ENCODE measurements around the gene UFSP1.

Gene UFSP1

DNA sequence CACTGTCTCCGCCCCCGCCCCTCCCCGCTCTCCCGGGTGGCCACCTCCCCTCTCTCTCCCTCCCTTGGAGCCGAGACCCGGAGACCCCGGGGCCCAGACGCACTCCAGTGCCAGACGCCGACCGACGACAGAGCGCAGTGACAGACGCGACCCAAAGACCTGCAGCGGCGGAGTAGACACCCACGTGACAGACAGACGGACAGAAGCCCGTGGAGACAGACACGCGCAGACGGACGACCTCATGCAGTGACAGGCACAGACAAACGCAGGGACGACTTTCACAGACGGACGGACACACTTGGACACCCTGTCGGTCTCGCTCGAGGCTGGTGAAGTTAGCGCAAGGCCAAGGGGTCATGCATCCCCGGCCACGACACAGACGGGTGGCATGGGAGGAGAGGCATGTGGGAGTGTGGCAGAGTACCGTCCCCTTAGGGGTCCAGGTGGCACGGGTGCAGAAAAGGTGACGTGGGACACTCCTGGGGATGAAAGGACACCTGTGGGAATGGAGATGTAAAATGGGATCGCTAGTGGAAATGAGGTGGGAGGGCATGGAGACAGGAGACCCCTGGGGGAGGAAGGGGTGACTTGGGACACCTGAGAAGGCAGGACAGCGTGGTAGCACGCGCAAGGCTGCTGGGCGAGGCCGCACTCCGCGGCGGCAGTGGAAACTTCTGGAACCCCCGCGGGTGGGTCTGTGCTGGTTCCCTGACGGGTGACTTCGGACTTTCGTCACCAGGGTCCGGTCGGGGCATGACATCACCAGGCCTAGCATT, 6.6 kb upstream of the UFSP1 start:
- Histone ChIP-seq H4K20me1 (ENCODE audit: insufficient read depth, low read length) (no peaks in the 10 kb centered on the region), H3K9me3 (ENCODE audit: insufficient read depth, low read length, severe bottlenecking) (no peaks in the 10 kb centered on the region), H3K27ac (ENCODE audit: low read length) (no peak overlapping the region), H3K4me1 (ENCODE audit: insufficient read depth, low read length) (no peaks in the 10 kb centered on the region), H3K4me2 (ENCODE audit: insufficient read depth, low read length) (no peak overlapping the region), H3K4me3 (ENCODE audit: low read depth in 1 of 2, low read length in 2 of 2) (no peak overlapping the region), H3K79me2 (ENCODE audit: insufficient read depth, low read length) (no peaks in the 10 kb centered on the region), H3K36me3 (ENCODE audit: insufficient read depth, low read length) (no peaks in the 10 kb centered on the region), H3K9ac (ENCODE audit: low read depth, low read length) (no peak overlapping the region), H3K27me3 (ENCODE audit: insufficient read depth, low read length, poor library complexity) (peaks cover 5% of the 10 kb centered on the region), H2AFZ (ENCODE audit: low read depth, low read length) (no peak overlapping the region)
- TF ChIP-seq, protein P1, sequence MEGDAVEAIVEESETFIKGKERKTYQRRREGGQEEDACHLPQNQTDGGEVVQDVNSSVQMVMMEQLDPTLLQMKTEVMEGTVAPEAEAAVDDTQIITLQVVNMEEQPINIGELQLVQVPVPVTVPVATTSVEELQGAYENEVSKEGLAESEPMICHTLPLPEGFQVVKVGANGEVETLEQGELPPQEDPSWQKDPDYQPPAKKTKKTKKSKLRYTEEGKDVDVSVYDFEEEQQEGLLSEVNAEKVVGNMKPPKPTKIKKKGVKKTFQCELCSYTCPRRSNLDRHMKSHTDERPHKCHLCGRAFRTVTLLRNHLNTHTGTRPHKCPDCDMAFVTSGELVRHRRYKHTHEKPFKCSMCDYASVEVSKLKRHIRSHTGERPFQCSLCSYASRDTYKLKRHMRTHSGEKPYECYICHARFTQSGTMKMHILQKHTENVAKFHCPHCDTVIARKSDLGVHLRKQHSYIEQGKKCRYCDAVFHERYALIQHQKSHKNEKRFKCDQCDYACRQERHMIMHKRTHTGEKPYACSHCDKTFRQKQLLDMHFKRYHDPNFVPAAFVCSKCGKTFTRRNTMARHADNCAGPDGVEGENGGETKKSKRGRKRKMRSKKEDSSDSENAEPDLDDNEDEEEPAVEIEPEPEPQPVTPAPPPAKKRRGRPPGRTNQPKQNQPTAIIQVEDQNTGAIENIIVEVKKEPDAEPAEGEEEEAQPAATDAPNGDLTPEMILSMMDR (IDR thresholded peaks at IDR 0.05; ENCODE audit: borderline replicate concordance, extremely low read depth, low read length, poor library complexity, severe bottlenecking), result no peak
- TF ChIP-seq EZH2 (IDR thresholded peaks at IDR 0.05; ENCODE audit: borderline replicate concordance, low read depth, low read length, severe bottlenecking), result no peak
- no peak for ATAC-seq (ENCODE audit: insufficient read depth, low read depth)
- no peak for DNase-seq

DNA sequence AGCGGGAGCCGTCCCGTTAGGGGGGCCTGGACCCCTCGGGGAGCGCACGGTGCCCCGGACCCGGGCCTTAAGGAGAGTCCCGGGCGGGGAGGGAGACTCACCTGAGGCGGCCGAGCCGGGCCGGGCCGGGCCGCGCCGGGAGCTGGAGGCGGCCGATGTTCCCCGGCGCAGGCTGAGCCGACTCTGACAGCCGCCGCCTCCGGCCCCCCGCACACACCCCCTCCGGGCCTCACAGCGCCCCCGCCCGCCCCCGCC, 6.1 kb upstream of the UFSP1 start, which contains the start of gene ACHE:
TSS of gene ACHE (minus strand) at position 188 of the 255 bp plus-strand sequence. CDS start 1,656 bp downstream, outside the sequence.
- ATAC-seq (ENCODE audit: insufficient read depth, low read depth), result no peak
- no peak within 1 kb of the TSS for H3K4me3 ChIP-seq (ENCODE audit: low read depth in 1 of 2, low read length in 2 of 2)

DNA sequence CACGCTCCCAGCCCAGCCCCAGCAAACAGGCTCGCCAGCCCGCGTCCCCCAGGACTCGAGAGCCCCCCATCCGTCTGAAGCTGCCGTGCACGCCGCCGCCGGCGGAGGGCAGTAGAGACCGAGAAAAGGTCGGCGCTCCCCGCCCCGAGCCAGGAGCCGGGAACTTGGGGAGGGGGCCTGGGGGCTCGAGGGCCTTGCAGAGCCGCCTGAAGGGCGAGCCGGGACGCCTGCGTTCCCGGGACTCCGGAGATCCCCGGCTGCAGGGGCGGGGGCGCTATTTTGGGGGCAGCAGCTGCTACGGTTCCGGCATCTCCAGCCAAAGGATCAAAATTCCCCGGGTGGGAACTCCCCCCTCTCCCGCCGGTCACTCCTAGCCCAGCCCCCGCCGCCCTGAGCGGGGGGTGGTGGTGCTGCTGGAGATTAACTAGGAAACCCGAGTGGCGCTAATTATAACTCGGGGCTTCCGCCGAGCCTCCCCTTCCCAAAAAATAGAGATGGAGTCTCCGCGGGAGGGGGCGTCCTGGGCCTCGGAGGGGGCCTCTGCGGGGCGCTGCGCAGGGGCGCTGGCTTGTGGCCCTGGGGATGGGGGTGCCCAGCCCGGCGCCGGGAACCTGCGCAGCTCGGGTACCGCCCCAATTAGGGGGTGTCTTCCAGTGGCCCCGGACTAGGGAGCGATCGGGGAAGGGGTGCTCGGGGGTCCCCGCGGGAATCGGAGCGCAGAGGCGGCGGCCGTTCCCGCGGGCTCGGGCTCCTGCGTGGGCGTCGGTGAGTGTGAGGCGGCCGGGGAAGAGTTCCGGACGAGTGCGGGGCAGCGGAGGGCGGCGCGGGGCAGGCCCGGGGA, 5.6 kb upstream of the UFSP1 start:
- peak; percentile 55 for DNase-seq
- ATAC-seq (ENCODE audit: insufficient read depth, low read depth), result 0 out of 3 replicates have a peak, but pooled peaks have one; percentile 37

More for the DNA sequence above, 6.1 kb upstream of the UFSP1 start, which contains the start of gene ACHE:
- no peaks in the 10 kb centered on the region for H4K20me1 ChIP-seq (ENCODE audit: insufficient read depth, low read length)
- peaks cover 4% of the 10 kb centered on the region for H3K4me1 ChIP-seq (ENCODE audit: insufficient read depth, low read length)
- H3K27ac ChIP-seq (ENCODE audit: low read length), result no peak within 1 kb of the TSS
- no peaks in the 10 kb centered on the region for H3K79me2 ChIP-seq (ENCODE audit: insufficient read depth, low read length)
- no peak within 1 kb of the TSS for H3K9ac ChIP-seq (ENCODE audit: low read depth, low read length)
- H2AFZ ChIP-seq (ENCODE audit: low read depth, low read length), result no peak within 1 kb of the TSS
- TF ChIP-seq EZH2 (IDR thresholded peaks at IDR 0.05; ENCODE audit: borderline replicate concordance, low read depth, low read length, severe bottlenecking), result no peak
- TF ChIP-seq, protein P1 (IDR thresholded peaks at IDR 0.05; ENCODE audit: borderline replicate concordance, extremely low read depth, low read length, poor library complexity, severe bottlenecking), result no peak
- no peak for DNase-seq
- H3K27me3 ChIP-seq (ENCODE audit: insufficient read depth, low read length, poor library complexity), result peaks cover 9% of the 10 kb centered on the region
- no peaks in the 10 kb centered on the region for H3K9me3 ChIP-seq (ENCODE audit: insufficient read depth, low read length, severe bottlenecking)
- H3K4me2 ChIP-seq (ENCODE audit: insufficient read depth, low read length), result no peak within 1 kb of the TSS
- H3K36me3 ChIP-seq (ENCODE audit: insufficient read depth, low read length), result no peaks in the 10 kb centered on the region

More for the DNA sequence above, 5.6 kb upstream of the UFSP1 start:
- Histone ChIP-seq H3K27ac (ENCODE audit: low read length) (no peak overlapping the region), H2AFZ (ENCODE audit: low read depth, low read length) (no peak overlapping the region), H3K36me3 (ENCODE audit: insufficient read depth, low read length) (no peaks in the 10 kb centered on the region), H4K20me1 (ENCODE audit: insufficient read depth, low read length) (no peaks in the 10 kb centered on the region), H3K9me3 (ENCODE audit: insufficient read depth, low read length, severe bottlenecking) (no peaks in the 10 kb centered on the region), H3K79me2 (ENCODE audit: insufficient read depth, low read length) (no peaks in the 10 kb centered on the region), H3K4me3 (ENCODE audit: low read depth in 1 of 2, low read length in 2 of 2) (no peak overlapping the region), H3K4me1 (ENCODE audit: insufficient read depth, low read length) (peaks cover 10% of the 10 kb centered on the region), H3K4me2 (ENCODE audit: insufficient read depth, low read length) (no peak overlapping the region), H3K27me3 (ENCODE audit: insufficient read depth, low read length, poor library complexity) (peaks cover 14% of the 10 kb centered on the region), H3K9ac (ENCODE audit: low read depth, low read length) (no peak overlapping the region)
- no peak for TF ChIP-seq EZH2 (IDR thresholded peaks at IDR 0.05; ENCODE audit: borderline replicate concordance, low read depth, low read length, severe bottlenecking)
- TF ChIP-seq, protein P1 (IDR thresholded peaks at IDR 0.05; ENCODE audit: borderline replicate concordance, extremely low read depth, low read length, poor library complexity, severe bottlenecking), result peak; percentile 82
